ENCODE measurements around the gene SOX6. TPM values are rescaled to one million over a fixed set of nuclear protein-coding genes. Genes with fewer than 3 reads are reported as not detected.

SOX6 gene
- total and polyA plus RNA-seq, 2 experiments from 2014 or later, result 0.03 to 0.66 TPM

DNA sequence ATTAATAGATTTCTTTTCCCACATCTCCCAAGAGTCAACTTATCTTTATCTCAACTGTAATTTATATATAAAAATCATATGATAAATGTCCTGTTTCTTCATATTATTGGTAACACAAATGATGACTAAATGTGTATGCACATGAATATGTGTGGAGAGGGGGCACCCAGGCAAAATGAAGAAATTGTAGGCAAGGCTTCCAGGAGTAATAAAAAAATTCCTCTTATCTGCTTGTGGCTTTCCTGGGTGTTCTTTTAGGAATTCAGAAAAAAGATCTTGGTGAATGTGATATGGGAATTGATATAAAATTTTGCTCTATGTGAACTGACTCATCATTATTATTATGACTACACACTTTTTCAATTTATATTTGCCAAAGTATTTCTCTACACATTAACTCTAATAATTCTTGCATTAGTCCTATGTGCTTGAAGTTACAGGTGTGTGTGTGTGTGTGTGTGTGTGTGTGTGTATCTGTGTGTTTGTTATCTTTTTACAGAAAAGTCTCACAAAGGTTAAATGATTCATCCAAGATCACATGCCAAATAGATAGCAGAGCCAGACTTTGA is 197.8 kb downstream of the SOX6 start (continued):
- TF ChIP-seq, protein P1, sequence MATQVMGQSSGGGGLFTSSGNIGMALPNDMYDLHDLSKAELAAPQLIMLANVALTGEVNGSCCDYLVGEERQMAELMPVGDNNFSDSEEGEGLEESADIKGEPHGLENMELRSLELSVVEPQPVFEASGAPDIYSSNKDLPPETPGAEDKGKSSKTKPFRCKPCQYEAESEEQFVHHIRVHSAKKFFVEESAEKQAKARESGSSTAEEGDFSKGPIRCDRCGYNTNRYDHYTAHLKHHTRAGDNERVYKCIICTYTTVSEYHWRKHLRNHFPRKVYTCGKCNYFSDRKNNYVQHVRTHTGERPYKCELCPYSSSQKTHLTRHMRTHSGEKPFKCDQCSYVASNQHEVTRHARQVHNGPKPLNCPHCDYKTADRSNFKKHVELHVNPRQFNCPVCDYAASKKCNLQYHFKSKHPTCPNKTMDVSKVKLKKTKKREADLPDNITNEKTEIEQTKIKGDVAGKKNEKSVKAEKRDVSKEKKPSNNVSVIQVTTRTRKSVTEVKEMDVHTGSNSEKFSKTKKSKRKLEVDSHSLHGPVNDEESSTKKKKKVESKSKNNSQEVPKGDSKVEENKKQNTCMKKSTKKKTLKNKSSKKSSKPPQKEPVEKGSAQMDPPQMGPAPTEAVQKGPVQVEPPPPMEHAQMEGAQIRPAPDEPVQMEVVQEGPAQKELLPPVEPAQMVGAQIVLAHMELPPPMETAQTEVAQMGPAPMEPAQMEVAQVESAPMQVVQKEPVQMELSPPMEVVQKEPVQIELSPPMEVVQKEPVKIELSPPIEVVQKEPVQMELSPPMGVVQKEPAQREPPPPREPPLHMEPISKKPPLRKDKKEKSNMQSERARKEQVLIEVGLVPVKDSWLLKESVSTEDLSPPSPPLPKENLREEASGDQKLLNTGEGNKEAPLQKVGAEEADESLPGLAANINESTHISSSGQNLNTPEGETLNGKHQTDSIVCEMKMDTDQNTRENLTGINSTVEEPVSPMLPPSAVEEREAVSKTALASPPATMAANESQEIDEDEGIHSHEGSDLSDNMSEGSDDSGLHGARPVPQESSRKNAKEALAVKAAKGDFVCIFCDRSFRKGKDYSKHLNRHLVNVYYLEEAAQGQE (IDR thresholded peaks at IDR 0.05; ENCODE audit: unreplicated experiment), result no peak
- no peak for TF ChIP-seq EZH2 (IDR thresholded peaks at IDR 0.05; ENCODE audit: low read depth, unreplicated experiment)
- TF ChIP-seq, protein P2, sequence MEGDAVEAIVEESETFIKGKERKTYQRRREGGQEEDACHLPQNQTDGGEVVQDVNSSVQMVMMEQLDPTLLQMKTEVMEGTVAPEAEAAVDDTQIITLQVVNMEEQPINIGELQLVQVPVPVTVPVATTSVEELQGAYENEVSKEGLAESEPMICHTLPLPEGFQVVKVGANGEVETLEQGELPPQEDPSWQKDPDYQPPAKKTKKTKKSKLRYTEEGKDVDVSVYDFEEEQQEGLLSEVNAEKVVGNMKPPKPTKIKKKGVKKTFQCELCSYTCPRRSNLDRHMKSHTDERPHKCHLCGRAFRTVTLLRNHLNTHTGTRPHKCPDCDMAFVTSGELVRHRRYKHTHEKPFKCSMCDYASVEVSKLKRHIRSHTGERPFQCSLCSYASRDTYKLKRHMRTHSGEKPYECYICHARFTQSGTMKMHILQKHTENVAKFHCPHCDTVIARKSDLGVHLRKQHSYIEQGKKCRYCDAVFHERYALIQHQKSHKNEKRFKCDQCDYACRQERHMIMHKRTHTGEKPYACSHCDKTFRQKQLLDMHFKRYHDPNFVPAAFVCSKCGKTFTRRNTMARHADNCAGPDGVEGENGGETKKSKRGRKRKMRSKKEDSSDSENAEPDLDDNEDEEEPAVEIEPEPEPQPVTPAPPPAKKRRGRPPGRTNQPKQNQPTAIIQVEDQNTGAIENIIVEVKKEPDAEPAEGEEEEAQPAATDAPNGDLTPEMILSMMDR (conservative IDR thresholded peaks at IDR 0.05; ENCODE audit: low read depth in 2 of 2), result no peak
- TF ChIP-seq, protein P3, sequence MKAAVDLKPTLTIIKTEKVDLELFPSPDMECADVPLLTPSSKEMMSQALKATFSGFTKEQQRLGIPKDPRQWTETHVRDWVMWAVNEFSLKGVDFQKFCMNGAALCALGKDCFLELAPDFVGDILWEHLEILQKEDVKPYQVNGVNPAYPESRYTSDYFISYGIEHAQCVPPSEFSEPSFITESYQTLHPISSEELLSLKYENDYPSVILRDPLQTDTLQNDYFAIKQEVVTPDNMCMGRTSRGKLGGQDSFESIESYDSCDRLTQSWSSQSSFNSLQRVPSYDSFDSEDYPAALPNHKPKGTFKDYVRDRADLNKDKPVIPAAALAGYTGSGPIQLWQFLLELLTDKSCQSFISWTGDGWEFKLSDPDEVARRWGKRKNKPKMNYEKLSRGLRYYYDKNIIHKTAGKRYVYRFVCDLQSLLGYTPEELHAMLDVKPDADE (IDR thresholded peaks at IDR 0.05), result no peak

DNA sequence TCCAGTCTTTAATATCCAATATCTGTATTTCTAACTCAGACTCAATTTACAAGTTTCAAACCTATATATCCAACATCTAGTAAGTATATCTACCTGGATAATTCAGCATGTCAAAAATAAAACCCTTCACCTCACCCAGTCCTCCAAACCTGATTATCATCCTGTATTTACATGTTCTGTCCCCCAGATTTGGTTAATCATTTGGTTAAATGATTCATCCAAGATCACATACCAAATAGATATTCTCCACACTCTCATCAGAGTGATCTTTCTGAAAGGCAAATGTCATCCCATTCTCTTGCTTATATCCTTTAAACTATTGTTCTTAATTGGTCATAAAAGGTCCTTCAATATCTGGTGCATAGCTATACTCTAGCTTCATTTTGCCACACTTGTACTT is 199.0 kb downstream of the SOX6 start:
- no peaks in the 10 kb centered on the region for H3K9me2 ChIP-seq (ENCODE audit: insufficient read depth)
- H3K9me3 Mint-ChIP-seq, result no peaks in the 10 kb centered on the region
- no peaks in the 10 kb centered on the region for H3F3A ChIP-seq (replicated peaks; ENCODE audit: low read depth)
- H3K27me3 Mint-ChIP-seq (ENCODE audit: insufficient read depth, low read depth, poor library complexity), result no peaks in the 10 kb centered on the region
- no peaks in the 10 kb centered on the region for H3K27me3 ChIP-seq (ENCODE audit: insufficient read depth)
- H3K4me1 ChIP-seq (ENCODE audit: insufficient read depth), result no peaks in the 10 kb centered on the region
- ATAC-seq, result no peak
- no peak overlapping the region for H3K4me3 Mint-ChIP-seq
- no peaks in the 10 kb centered on the region for H3K79me2 ChIP-seq (replicated peaks; ENCODE audit: insufficient read depth)
- no peak overlapping the region for H2AFZ ChIP-seq
- no peak overlapping the region for H3K4me3 ChIP-seq
- no peaks in the 10 kb centered on the region for H3K36me3 Mint-ChIP-seq (ENCODE audit: low read depth)
- no peak overlapping the region for H3K27ac ChIP-seq (ENCODE audit: low read depth)
- no peaks in the 10 kb centered on the region for H3K36me3 ChIP-seq (ENCODE audit: insufficient read depth)
- H4K20me1 ChIP-seq (replicated peaks; ENCODE audit: insufficient read depth), result no peaks in the 10 kb centered on the region
- DNase-seq (ENCODE audit: low spot score), result no peak
- H3K4me1 Mint-ChIP-seq, result peaks cover 6% of the 10 kb centered on the region; the same call in 1 of the 3 replicates
- H3K27ac Mint-ChIP-seq, result no peak overlapping the region
- H3K4me2 ChIP-seq, result no peak overlapping the region
- no peak for TF ChIP-seq EZH2 (IDR thresholded peaks at IDR 0.05; ENCODE audit: low read depth, unreplicated experiment)
- no peak for TF ChIP-seq JUNB (IDR thresholded peaks at IDR 0.05; ENCODE audit: unreplicated experiment)
- no peak for TF ChIP-seq STAT1 (IDR thresholded peaks at IDR 0.05; ENCODE audit: unreplicated experiment)
- TF ChIP-seq, protein P1 (IDR thresholded peaks at IDR 0.05; ENCODE audit: unreplicated experiment), result no peak
- no peak for TF ChIP-seq CREB1 (CRISPR knock-in tag; IDR thresholded peaks at IDR 0.05; ENCODE audit: low read depth)

Data from GM23338 (cell line).